Lung microvascular endothelial cell (primary cell): ENCODE measurements around the gene C1orf122. TPM values are rescaled to one million over a fixed set of nuclear protein-coding genes. Genes with fewer than 3 reads are reported as not detected.
A peak's percentile ranks its signal among the peaks of the same experiment; 100 is the strongest.

Experiments used
- DNase-seq, 2 donors: peaks; one replicate each; pipeline versions ENCODE4 v3.0.0 to v3.0.0-alpha.2; 2010; ENCODE audit warnings: low read depth in 2 of 2
- total RNA-seq: library from RNA; depleted of rRNA; stranded (reverse); fragments of >200 nt; gene quantifications from 2 replicates; pipeline ENCODE4 v1.2.1, GENCODE V29; 2014

The C1orf122 gene
- total RNA-seq, 1 donor from 2014 or later, result 21.2 TPM

- no peak for DNase-seq
Observed at GRCh38 chr1:37797750-37798345, 9.7 kb upstream of the C1orf122 start.

GRCh38 chr1:37802439-37802838 is 5.2 kb upstream of the C1orf122 start:
- no peak for DNase-seq

- DNase-seq, result no peak
Observed at GRCh38 chr1:37807220-37807554, 403 bp upstream of the C1orf122 start.

GRCh38 chr1:37808369-37809319 is 1.1 kb downstream of the C1orf122 start:
- peak; percentile 81 to 83 for DNase-seq

- no peak for DNase-seq
Observed at GRCh38 chr1:37809942-37810341, 2.4 kb downstream of the C1orf122 start.

- peak; percentile 82 to 91 for DNase-seq
Observed at GRCh38 chr1:37811027-37811655, 3.6 kb downstream of the C1orf122 start.

- no peak for DNase-seq
Observed at GRCh38 chr1:37813529-37814145, 6.0 kb downstream of the C1orf122 start.

- DNase-seq, result no peak
Observed at GRCh38 chr1:37814252-37814651, 6.7 kb downstream of the C1orf122 start.

GRCh38 chr1:37817481-37817880 is 9.9 kb downstream of the C1orf122 start:
- DNase-seq, result peak in 1 of 2 donors; percentile 20

GRCh38 chr1:37821481-37821880 is 13.9 kb downstream of the C1orf122 start:
- no peak for DNase-seq

- DNase-seq, result peak in 1 of 2 donors; percentile 45
Observed at GRCh38 chr1:37822906-37823815, 15.6 kb downstream of the C1orf122 start.

GRCh38 chr1:37824001-37824400 is 16.4 kb downstream of the C1orf122 start:
- DNase-seq, result no peak

GRCh38 chr1:37825506-37825905 is 17.9 kb downstream of the C1orf122 start:
- peak in 1 of 2 donors; percentile 42 for DNase-seq

GRCh38 chr1:37828410-37829074 is 21.0 kb downstream of the C1orf122 start:
- DNase-seq, result no peak

GRCh38 chr1:37831109-37831508 is 23.5 kb downstream of the C1orf122 start:
- no peak for DNase-seq

GRCh38 chr1:37831809-37832208 is 24.2 kb downstream of the C1orf122 start:
- no peak for DNase-seq

GRCh38 chr1:37836788-37837187 is 29.2 kb downstream of the C1orf122 start:
- DNase-seq, result no peak

GRCh38 chr1:37839676-37840075 is 32.1 kb downstream of the C1orf122 start:
- no peak for DNase-seq

GRCh38 chr1:37840711-37841110 is 33.1 kb downstream of the C1orf122 start:
- DNase-seq, result peak in 1 of 2 donors; percentile 7

GRCh38 chr1:37841652-37842051 is 34.1 kb downstream of the C1orf122 start:
- DNase-seq, result no peak
